GM10248 (cell line): ENCODE data around the gene FBXO46.

Experiments used
- CTCF ChIA-PET: fragments of 300-600 bp; sonication (Branson Sonifier 250); formaldehyde crosslinking; extraction: SDS; loops from one replicate; lab custom pipeline; 2021; ENCODE audit warnings: antibody characterized with exemption; lab: Yijun Ruan, JAX
- POLR2A ChIA-PET: fragments of 350-650 bp; sonication (Branson Sonifier 250); formaldehyde crosslinking; extraction: SDS; loops from one replicate; lab custom pipeline; 2020; ENCODE audit warnings: antibody characterized with exemption; lab: Yijun Ruan, JAX
- DNase-seq: peaks from one replicate; pipeline ENCODE4 v3.0.0; 2012; ENCODE audit errors: extremely low spot score
- CTCF ChIP-seq: IDR thresholded peaks from 2 replicates; pipeline ENCODE4 v1.5.1; 2012; ENCODE audit warnings: mild to moderate bottlenecking, low read depth; ENCODE audit errors: extremely low read depth, missing control alignments, control extremely low read depth

Gene FBXO46

DNA sequence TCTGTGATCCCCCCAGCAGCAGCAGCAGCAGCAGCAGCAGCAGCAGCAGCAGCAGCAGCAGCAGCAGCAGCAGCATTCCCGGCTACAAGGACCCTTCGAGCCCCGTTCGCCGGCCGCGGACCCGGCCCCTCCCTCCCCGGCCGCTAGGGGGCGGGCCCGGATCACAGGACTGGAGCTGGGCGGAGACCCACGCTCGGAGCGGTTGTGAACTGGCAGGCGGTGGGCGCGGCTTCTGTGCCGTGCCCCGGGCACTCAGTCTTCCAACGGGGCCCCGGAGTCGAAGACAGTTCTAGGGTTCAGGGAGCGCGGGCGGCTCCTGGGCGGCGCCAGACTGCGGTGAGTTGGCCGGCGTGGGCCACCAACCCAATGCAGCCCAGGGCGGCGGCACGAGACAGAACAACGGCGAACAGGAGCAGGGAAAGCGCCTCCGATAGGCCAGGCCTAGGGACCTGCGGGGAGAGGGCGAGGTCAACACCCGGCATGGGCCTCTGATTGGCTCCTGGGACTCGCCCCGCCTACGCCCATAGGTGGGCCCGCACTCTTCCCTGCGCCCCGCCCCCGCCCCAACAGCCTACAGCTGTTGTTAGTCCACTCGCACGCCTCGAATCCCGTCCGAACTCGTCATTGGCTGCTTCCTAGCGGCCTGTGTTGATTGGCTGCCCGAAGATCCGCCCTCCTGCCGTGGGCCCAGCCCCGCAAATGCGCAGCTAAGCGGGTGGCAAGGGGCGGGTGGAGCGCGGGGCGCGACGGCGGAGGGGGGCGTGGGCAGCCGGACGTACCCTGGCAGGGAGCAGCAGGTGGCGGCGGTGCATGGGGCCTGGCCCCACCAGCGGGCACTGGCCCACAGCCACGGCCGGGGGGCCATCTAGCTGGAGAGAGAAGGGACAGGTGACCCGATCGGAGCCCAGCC is 39.8 kb upstream of the FBXO46 start:
- POLR2A ChIA-PET: interaction anchor here (0.6 kb wide), 2 partner anchors 9 to 131 kb away, joined by 3 read pairs; no protein-coding TSS in a partner anchor
- TF ChIP-seq CTCF: peak; percentile 94
- peak; percentile 88 for DNase-seq
- CTCF ChIA-PET: interaction anchor here (0.7 to 5.8 kb wide), 28 partner anchors 10 to 292 kb away, joined by 3 to 77 read pairs (median 6); partner anchors contain the start of genes DMPK, DMWD, FBXO46 and FOXA3

DNA sequence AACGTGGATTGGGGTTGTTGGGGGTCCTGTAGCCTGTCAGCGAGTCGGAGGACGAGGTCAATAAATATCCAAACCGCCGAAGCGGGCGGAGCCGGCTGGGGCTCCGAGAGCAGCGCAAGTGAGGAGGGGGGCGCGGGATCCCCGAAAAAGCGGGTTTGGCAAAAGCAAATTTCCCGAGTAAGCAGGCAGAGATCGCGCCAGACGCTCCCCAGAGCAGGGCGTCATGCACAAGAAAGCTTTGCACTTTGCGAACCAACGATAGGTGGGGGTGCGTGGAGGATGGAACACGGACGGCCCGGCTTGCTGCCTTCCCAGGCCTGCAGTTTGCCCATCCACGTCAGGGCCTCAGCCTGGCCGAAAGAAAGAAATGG is 39.1 kb upstream of the FBXO46 start:
- no peak for TF ChIP-seq CTCF

DNA sequence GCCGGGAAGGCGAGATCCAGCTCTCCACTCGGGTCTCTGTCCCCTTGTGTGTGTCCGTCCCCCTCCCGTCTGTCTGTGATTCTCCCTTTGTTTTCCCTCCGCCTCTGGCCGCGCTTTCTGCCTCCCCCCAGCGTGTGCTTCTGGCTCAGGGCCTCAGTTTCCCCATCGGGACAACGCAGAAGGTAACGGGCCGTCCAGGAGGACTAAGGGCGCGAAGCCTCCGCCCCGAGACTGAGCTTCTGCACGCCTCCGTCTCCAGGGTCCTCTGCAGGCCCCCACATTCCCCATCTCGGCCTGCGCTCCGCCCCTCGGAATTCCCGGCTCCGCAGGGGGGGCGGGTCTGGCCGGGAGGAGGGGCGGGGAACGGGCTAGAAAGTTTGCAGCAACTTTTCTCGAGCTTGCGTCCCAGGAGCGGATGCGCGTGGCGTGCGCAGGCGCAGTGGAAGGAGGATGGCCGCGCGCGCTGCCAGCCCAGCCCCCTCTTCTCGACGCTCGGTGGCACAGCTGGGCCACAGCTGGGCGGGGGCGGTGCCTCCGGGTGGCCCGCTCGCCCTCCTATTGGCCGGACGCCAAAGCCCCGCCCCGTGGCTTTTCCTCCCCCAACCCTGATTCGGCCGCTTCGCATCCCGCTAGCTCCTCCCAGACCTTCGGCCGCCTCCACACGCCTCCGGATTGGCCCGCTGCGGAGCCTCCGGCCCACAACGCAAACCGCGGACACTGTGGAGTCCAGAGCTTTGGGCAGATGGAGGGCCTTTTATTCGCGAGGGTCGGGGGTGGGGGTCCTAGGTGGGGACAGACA is 38.5 kb upstream of the FBXO46 start, which contains the start of gene SIX5:
TSS of gene SIX5 (minus strand) at position 269 of the 799 bp plus-strand sequence. CDS start 408 bp downstream, outside the sequence.
- TF ChIP-seq CTCF: no peak
- ChIA-PET CTCF (interaction anchor here (0.7 to 5.8 kb wide), 36 partner anchors 8 to 291 kb away, joined by 3 to 77 read pairs (median 5); partner anchors contain the start of genes DMPK, DMWD, FBXO46 and FOXA3), POLR2A (interaction anchor here (0.6 to 1.5 kb wide), 12 partner anchors 12 to 300 kb away, joined by 3 to 13 read pairs (median 4); partner anchors contain the start of gene IRF2BP1)
- peak; percentile 98 for DNase-seq

More for the DNA sequence above, 39.1 kb upstream of the FBXO46 start:
- ChIA-PET CTCF (interaction anchor here (0.7 to 5.8 kb wide), 33 partner anchors 8 to 291 kb away, joined by 3 to 77 read pairs (median 5); partner anchors contain the start of genes DMPK, DMWD, FBXO46 and FOXA3), POLR2A (interaction anchor here (0.6 to 1.4 kb wide), 9 partner anchors 12 to 247 kb away, joined by 3 to 13 read pairs (median 4); partner anchors contain the start of gene IRF2BP1)
- DNase-seq: no peak

DNA sequence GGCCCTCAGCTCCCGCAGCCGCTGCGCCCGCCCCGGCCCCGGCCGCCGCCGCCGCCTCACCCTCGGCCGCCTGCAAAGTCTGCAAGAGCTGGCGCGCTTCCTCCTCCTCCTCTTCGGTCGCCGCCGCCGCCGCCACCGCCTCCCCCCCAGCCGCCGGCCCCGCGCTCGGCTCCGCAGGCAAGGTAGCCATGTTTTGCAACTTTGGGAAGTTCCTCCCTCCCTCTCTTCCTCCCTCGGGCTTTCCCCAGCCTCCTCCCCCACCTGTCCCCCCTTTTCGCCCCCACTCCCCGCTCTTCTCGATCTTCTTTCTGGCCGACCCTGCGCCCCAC is 37.9 kb upstream of the FBXO46 start:
- TF ChIP-seq CTCF: no peak
- DNase-seq: no peak
- ChIA-PET CTCF (interaction anchor here (0.9 to 5.8 kb wide), 17 partner anchors 9 to 260 kb away, joined by 3 to 77 read pairs (median 9); partner anchors contain the start of genes DMPK, DMWD, FBXO46 and FOXA3), POLR2A (interaction anchor here (0.8 to 1.5 kb wide), 6 partner anchors 11 to 300 kb away, joined by 3 to 9 read pairs (median 3); partner anchors contain the start of gene IRF2BP1)

GRCh38 chr19:45767881-45768654 is 37.4 kb upstream of the FBXO46 start:
- ChIA-PET POLR2A (interaction anchor here (1.0 to 1.5 kb wide), 2 partner anchors 11 to 38 kb away, joined by 3 to 9 read pairs; no protein-coding TSS in a partner anchor), CTCF (interaction anchor here (1.4 to 5.8 kb wide), 10 partner anchors 10 to 261 kb away, joined by 4 to 77 read pairs (median 17); partner anchors contain the start of genes DMPK, DMWD, FOXA3 and QPCTL)
- DNase-seq: peak; percentile 63
- TF ChIP-seq CTCF: no peak
